ENCODE results near the gene CPT1A. TPM values are rescaled to one million over a fixed set of nuclear protein-coding genes. Genes with fewer than 3 reads are reported as not detected.

Gene CPT1A
- total and polyA plus RNA-seq, 2 experiments from 2014 or later = 9.6 to 20.1 TPM

DNA sequence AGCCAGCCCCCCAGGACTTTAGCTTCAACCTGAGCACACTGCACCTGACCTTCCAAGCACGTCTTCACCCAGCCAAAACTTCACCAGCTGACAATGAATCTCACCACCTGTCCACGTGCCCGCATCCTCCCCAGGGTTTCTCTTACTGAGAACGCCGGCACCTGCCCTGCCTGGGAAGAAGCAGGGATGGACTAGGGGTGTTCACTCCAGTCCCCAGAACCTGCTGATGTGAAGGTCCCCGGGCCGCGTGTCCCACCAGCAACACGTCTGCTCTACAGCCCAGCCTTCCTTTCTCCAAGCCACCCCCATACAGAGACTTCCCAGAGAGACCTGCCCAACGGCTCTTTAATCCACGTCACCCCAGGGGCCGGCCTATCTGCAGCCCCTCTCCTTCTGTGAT lies 12.8 kb downstream of the CPT1A start:
- Histone ChIP-seq H3K9ac (no peak overlapping the region), H3K4me3 (no peak overlapping the region), H3K27me3 (replicated peaks; ENCODE audit: insufficient read depth) (no peaks in the 10 kb centered on the region), H3K36me3 (ENCODE audit: low read depth) (no peaks in the 10 kb centered on the region), H3K9me2 (ENCODE audit: insufficient read depth) (no peaks in the 10 kb centered on the region), H3K9me3 (ENCODE audit: low read depth) (no peaks in the 10 kb centered on the region), H3F3A (ENCODE audit: insufficient read depth) (no peaks in the 10 kb centered on the region), H4K20me1 (ENCODE audit: insufficient read depth) (0 out of 2 replicates have a peak, but pooled peaks cover 5% of the 10 kb centered on the region), H3K4me2 (ENCODE audit: unreplicated experiment) (no peak overlapping the region), H2AFZ (no peak overlapping the region), H3K4me1 (ENCODE audit: insufficient read depth) (peaks cover 14% of the 10 kb centered on the region), H3K79me2 (ENCODE audit: insufficient read depth) (peaks cover 100% of the 10 kb centered on the region), H3K27ac (no peak overlapping the region)
- 86 to 90% methylated on average over 12 of the region's 12 CpGs for WGBS, 2 experiments (ENCODE audit: low coverage in 1 of 2, low lambda C conversion rate in 2 of 2, missing lambda C conversion rate in 2 of 2)
- TF ChIP-seq EZH2phosphoT487 (IDR thresholded peaks at IDR 0.05; ENCODE audit: insufficient read depth, low read depth) (no peak), EZH2 (IDR thresholded peaks at IDR 0.05; ENCODE audit: insufficient read depth, poor library complexity, severe bottlenecking) (no peak)
- DNase-seq = no peak
- in situ Hi-C loops (cut with MboI) = no loop called here

DNA sequence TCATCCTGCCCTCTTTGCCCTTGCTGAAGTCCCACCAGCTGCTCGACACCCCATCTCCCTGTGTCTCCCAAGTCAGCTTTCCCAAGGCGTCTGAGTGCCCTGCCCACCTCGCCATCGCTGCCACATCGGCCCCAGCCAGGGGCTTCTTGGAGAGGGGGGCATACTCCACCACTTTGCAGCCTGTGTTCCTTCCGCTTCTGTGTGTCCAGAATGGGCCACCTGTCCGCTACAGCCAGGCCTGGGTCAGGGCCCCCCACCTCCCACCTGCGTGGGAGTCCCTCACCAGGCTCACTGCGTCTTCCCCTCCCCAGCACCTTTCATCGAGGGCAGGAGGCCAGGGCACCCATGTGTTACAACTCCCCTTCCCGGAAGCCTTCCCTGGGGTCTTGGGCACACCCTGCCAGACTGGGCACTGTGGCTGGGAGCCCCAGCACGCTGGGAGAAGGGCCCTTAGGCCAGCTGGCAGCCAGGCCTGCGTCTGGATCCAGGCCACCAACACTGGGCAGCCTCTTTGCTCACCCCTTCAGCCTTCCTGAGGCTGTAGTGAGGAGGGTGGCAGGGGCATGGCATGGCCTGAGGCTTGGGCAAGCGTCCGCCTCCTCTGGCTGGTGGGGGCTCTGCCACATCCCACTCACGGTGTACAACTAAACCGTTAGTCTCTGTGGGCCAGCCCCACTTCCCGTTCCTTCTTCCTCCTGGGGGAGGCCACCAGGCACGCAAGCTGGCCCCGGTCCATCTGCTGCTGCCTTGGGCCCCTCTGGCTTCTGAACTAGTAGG lies 13.4 kb downstream of the CPT1A start:
- DNase-seq = no peak
- Histone ChIP-seq H3K9ac (no peak overlapping the region), H3K36me3 (ENCODE audit: low read depth) (no peaks in the 10 kb centered on the region), H3K9me3 (ENCODE audit: low read depth) (no peaks in the 10 kb centered on the region), H3K27ac (no peak overlapping the region), H3K79me2 (ENCODE audit: insufficient read depth) (peaks cover 100% of the 10 kb centered on the region), H2AFZ (no peak overlapping the region), H3K4me3 (no peak overlapping the region), H4K20me1 (ENCODE audit: insufficient read depth) (0 out of 2 replicates have a peak, but pooled peaks cover 5% of the 10 kb centered on the region), H3K4me1 (ENCODE audit: insufficient read depth) (peaks cover 14% of the 10 kb centered on the region), H3K4me2 (ENCODE audit: unreplicated experiment) (no peak overlapping the region), H3K9me2 (ENCODE audit: insufficient read depth) (no peaks in the 10 kb centered on the region), H3F3A (ENCODE audit: insufficient read depth) (no peaks in the 10 kb centered on the region), H3K27me3 (replicated peaks; ENCODE audit: insufficient read depth) (no peaks in the 10 kb centered on the region)
- TF ChIP-seq EZH2 (IDR thresholded peaks at IDR 0.05; ENCODE audit: insufficient read depth, poor library complexity, severe bottlenecking) = no peak
- no peak for TF ChIP-seq EZH2phosphoT487 (IDR thresholded peaks at IDR 0.05; ENCODE audit: insufficient read depth, low read depth)
- 79 to 83% methylated on average over 20 of the region's 20 CpGs for WGBS, 2 experiments (ENCODE audit: low coverage in 1 of 2, low lambda C conversion rate in 2 of 2, missing lambda C conversion rate in 2 of 2)
- in situ Hi-C loops (cut with MboI) = no loop called here

DNA sequence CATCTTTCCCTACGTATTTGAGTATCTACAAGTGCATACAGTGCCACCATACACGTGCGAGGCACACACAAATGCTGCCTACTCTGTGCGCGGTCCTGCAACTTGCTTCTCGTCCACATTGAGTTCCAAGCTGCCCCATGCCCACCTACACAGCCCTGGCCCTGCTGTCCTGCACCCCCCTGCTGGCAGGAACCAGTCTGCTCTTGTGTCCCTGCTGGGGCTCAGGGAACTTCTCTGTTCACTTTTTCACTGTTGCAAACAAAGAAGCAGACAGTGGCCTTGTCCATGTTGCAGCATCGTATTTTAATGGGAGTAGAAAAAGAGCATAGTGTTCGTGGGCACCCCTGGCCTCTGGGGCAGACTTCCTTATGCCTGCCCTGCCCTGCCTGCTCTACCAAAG lies 14.0 kb downstream of the CPT1A start:
- no peak overlapping the region for H3K4me3 ChIP-seq
- no peak overlapping the region for H3K9ac ChIP-seq
- no peaks in the 10 kb centered on the region for H3K27me3 ChIP-seq (replicated peaks; ENCODE audit: insufficient read depth)
- H3K27ac ChIP-seq = no peak overlapping the region
- no peaks in the 10 kb centered on the region for H3K9me2 ChIP-seq (ENCODE audit: insufficient read depth)
- H3K4me2 ChIP-seq (ENCODE audit: unreplicated experiment) = no peak overlapping the region
- peaks cover 9% of the 10 kb centered on the region for H3K4me1 ChIP-seq (ENCODE audit: insufficient read depth)
- peaks cover 100% of the 10 kb centered on the region for H3K79me2 ChIP-seq (ENCODE audit: insufficient read depth)
- TF ChIP-seq EZH2 (IDR thresholded peaks at IDR 0.05; ENCODE audit: insufficient read depth, poor library complexity, severe bottlenecking) (no peak), EZH2phosphoT487 (IDR thresholded peaks at IDR 0.05; ENCODE audit: insufficient read depth, low read depth) (no peak)
- no peak for DNase-seq
- no peaks in the 10 kb centered on the region for H3F3A ChIP-seq (ENCODE audit: insufficient read depth)
- H4K20me1 ChIP-seq (ENCODE audit: insufficient read depth) = 0 out of 2 replicates have a peak, but pooled peaks cover 5% of the 10 kb centered on the region
- no peaks in the 10 kb centered on the region for H3K36me3 ChIP-seq (ENCODE audit: low read depth)
- H2AFZ ChIP-seq = no peak overlapping the region
- WGBS, 2 experiments (ENCODE audit: low coverage in 1 of 2, low lambda C conversion rate in 2 of 2, missing lambda C conversion rate in 2 of 2) = 78 to 82% methylated on average over 8 of the region's 8 CpGs
- no peaks in the 10 kb centered on the region for H3K9me3 ChIP-seq (ENCODE audit: low read depth)
- in situ Hi-C loops (cut with MboI) = no loop called here

DNA sequence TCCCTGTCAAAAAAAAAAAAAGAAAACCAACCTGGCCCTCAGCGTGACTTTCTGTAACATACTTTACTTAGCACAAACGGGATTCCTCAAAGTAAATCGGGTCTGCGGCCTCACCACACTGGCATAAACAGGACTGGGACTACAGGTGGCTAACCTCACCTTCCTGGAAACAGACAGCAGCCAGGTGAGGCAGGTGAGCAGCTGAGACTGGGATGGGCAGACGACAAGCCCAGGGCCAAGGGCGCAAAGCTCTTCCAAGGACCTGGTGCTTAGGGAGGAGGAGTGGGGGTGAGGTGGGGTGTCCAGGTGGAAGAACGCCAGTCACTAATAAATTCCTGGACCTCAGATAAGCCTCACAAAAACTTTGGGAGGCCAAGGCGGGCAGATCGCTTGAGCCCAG lies 15.0 kb downstream of the CPT1A start:
- TF ChIP-seq EZH2phosphoT487 (IDR thresholded peaks at IDR 0.05; ENCODE audit: insufficient read depth, low read depth) (no peak), EZH2 (IDR thresholded peaks at IDR 0.05; ENCODE audit: insufficient read depth, poor library complexity, severe bottlenecking) (no peak)
- H3K79me2 ChIP-seq (ENCODE audit: insufficient read depth) = peaks cover 100% of the 10 kb centered on the region
- H3K36me3 ChIP-seq (ENCODE audit: low read depth) = no peaks in the 10 kb centered on the region
- H3K27me3 ChIP-seq (replicated peaks; ENCODE audit: insufficient read depth) = no peaks in the 10 kb centered on the region
- H3K4me2 ChIP-seq (ENCODE audit: unreplicated experiment) = no peak overlapping the region
- 95 to 97% methylated on average over 9 of the region's 9 CpGs for WGBS, 2 experiments (ENCODE audit: low coverage in 1 of 2, low lambda C conversion rate in 2 of 2, missing lambda C conversion rate in 2 of 2)
- no peak overlapping the region for H2AFZ ChIP-seq
- H3F3A ChIP-seq (ENCODE audit: insufficient read depth) = no peaks in the 10 kb centered on the region
- no peaks in the 10 kb centered on the region for H3K9me2 ChIP-seq (ENCODE audit: insufficient read depth)
- H3K9ac ChIP-seq = no peak overlapping the region
- H3K4me3 ChIP-seq = no peak overlapping the region
- no peak overlapping the region for H3K27ac ChIP-seq
- H4K20me1 ChIP-seq (ENCODE audit: insufficient read depth) = no peaks in the 10 kb centered on the region
- no peaks in the 10 kb centered on the region for H3K4me1 ChIP-seq (ENCODE audit: insufficient read depth)
- in situ Hi-C loops (cut with MboI) = no loop called here
- no peaks in the 10 kb centered on the region for H3K9me3 ChIP-seq (ENCODE audit: low read depth)
- DNase-seq = no peak
